ENCODE measurements around the gene HTR5A.

The HTR5A gene

DNA sequence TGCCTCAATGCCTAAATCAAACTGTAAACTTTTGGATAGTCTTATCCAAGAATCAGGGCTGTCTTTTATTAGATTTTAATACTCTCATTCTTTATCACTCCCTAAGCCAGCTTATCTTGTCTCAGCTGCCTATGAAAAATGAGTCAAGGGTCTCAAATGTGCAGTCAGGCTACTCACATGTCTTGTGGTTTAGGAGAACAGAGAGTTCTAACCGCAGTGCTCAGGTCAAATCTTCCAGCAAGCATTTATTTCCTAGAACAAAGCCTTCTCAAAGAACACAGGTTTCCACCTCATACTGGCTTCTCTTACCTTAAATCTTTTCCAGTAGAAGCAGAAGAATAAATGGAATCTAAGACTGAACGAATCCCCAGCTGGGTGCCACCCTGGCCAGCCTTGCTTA lies 23.5 kb downstream of the HTR5A start:
- no peak for DNase-seq

DNA sequence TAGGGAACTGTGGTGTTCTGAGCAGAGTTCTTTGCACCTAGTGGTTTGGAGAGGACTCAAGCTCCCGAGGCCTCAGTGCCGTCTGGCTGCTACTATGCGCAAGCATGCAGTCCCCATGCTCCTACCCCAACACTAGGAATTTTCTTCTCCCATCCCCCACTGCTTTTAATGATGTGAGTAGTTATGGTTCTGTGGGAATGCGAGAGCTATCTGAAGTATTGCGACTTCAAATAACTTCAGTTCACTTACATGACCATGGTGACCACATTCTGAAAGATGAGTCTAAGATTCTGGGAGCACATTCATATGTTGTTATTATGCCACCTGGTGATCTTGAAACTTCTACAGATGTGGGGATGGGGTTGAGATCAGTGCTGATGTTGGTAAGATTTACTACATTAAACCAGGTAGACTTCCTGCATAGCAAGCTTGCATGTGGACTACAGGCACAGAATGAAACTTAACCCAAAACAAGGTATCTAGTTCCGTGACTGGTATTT lies 24.6 kb downstream of the HTR5A start:
- DNase-seq, result no peak

DNA sequence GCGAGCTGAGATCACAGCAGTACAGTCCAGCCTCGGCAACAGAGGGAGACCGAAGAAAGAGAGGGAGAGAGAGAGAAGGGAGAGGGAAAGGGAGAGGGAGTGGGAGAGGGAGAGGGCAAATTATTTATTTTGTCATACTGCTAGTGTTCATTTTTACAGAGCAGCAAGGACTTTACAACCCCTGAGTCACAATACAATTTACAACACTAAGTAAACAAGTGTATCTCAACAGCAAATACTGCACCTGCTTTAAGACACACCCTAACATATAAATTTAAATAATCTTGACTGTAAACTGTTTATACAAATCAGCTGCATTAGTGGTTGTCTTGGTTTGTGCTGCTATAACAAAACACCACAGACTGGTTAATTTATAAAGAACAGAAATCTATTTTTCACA lies 27.2 kb downstream of the HTR5A start:
- no peak for DNase-seq

DNA sequence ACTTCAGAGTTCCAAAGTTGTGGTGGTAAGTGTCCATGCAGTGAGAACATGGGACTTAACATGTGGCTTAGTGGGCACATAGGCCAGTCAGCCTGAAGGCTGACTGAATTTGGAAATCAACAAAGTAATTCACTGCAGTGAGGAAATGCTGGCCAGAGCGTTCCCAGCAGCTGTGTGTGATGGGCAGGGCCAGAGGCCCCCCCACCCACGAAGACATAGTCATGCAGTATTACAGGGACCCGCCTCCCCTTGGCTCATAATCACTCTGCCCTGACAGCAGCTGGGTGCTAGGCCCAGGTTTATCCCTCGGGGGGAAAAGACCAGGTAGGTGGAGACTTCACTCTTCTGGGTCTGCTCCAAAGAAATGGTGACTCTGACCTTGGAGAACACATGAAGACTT lies 33.7 kb downstream of the HTR5A start:
- DNase-seq, result no peak

DNA sequence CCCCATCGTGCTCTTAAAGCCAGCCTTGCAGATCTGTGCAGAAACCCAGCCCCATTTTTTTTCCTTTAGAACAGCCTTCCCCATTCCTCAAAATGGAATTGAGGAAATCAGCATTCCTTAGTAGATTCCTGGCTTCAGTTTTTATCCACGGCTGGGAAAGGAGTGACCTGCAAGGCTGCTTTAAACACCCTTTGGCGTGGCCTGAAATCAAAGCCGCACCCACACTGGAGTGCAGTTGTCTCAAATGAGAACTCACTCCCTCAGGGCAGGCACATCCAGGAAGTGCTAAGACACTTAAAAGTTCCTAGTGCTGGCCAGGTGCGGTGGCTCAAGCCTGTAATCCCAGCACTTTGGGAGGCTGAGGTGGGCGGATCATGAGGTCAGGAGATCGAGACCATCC lies 34.8 kb downstream of the HTR5A start:
- no peak for DNase-seq

DNA sequence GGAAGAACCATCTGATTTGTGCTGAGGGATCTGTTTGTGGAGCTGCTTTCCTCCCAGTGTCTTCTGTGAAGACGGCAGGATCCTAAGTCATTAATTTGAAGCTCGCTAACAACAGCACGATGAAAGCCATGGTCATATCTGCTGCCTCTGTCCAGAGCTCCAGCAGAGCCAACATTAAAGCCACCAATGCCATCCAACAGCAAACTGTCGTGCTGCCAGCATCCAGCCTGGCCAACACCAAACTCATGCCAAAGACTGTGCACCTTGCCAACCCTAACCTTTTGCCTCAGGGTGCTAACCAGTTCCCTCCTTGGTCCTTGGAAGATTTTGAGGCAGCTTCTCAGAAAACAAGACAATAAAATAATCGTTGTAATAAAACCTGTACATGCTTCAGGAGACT lies 36.2 kb downstream of the HTR5A start:
- DNase-seq, result no peak

DNA sequence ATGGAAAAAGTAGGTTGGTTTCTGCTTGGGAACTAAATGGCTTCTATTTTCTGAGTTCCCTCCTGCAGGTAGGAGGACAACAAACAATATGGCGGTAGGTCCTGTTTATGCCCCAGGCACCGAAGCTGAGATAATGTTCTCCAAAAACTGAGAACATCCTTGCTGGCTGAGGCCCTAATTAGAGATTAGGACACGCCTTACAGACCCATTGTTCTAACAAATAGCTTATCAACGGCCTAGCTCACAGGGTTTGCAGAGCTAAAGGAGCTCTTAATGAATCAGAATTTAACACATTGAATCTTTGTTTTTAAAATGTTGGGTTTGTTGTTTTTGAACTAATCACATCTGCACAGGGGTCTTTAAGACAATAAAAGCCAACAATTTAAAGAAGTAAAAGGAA lies 37.0 kb downstream of the HTR5A start:
- DNase-seq, result no peak

DNA sequence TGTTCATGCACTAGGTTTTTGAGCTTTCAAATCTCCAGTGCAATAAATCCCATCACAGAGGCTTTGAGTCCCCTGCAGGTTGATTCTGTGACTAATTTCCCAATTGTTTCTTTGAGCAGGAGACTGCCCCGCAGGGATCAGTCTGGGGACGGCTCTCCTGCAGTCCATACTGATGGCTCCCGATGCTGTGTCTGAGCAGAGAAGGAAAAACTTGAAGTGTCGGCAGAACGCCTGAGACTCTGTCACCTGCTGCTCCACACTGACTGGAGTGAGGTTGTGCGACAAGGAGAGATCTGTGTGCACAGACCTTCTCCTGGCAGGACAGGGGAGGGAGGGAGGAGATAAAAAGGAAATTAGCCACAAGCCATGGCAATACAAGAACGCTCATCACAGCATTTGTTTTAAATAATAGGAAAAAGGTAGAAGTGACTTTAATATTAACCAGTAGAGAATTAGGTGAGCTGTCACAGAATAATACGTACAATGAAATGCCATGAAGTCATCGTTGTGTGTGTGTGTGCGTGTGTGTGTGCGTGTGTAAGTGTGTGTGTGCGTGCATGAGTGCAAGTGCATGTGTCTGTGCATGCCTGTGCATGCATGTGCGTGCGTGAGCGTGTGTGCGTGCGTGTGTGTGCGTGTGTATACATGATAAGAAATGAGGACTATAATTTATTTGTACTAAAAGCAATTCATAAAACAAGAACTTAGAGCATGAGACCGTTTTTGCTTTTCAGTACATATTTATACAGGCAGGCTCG lies 38.2 kb downstream of the HTR5A start:
- no peak for DNase-seq

DNA sequence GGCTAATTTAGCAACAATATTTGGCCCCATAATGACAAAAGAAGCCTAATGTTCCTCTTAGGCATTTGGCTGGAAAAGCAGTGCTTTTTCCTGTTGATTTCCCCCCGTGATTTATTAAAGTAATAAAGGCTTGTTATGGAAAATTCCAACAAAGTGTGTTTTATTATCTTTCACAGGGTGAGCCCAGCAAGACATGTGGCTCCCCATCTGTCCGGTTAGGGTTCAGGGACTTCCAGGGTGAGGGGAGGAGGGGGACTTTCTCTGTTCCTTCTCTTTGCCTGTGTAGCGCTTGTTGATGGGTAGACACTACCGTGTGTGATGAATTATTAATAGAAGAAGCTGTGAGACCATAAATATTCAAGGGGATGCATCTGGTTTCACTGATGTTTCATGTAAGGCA lies 39.0 kb downstream of the HTR5A start:
- DNase-seq, result no peak

DNA sequence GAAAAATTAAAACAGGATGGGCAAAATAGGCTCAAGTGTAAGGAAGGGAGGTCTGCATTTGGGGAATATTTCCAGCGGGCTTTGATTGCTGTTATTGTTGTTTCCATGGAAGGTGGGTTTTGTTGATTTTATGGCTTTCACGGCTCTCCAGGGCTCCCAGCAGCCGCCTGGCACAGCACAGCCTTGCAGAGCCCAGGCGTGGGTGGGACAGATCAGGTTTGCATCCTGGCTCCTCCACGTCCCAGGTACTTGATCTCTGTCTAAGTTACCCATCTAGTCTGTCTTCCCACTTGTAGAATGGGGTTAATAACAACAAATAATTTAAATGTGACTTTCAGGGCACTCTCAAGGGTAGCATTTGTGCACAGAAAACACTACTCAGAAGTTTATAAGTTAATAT lies 45.2 kb downstream of the HTR5A start:
- DNase-seq, result no peak

DNA sequence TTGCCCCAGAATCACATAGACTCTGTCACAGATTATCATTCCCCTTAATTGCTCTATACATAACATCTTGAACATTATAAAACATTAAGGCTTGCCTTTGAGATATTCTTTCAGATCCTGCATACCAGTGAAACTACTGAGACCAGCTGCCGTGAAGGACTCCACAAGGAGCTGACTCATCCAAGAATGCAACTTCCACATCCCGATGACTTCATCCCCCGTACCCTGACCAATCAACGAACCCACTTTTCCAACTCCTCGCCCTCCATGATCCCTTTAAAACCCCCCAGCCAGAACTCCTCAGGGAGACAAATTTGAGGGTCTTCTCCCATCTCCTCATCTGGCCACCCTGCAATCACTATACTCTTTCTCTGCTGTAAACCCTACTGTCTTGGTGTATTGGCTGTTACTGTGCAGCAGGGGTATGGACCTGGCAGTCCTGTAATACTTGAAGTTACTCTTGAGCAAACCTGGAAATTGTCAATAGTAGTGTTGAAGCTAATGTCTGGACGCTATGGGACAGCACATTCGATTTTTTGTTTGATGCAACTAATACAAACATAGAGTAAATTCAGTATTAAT lies 49.8 kb downstream of the HTR5A start:
- DNase-seq, result no peak

DNA sequence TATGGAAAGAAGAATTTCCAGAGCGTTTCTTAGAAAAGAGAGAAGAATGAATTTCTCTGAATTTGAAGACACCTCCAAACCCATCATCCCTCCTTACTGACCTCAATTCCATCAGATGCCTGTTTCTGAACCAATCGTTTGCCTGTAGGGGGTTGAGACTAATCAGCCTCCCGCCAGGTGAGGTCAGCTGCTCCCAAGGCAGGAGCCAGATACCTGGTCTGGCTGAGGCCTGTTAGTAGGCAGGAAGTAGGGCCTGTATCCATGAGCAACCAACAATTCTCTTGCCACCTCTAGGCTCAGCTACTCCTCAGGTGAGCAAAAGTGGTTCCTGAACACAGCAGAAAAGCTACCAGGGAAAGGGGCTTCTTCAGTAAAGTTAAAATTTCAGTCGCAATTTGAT lies 50.3 kb downstream of the HTR5A start:
- no peak for DNase-seq

DNA sequence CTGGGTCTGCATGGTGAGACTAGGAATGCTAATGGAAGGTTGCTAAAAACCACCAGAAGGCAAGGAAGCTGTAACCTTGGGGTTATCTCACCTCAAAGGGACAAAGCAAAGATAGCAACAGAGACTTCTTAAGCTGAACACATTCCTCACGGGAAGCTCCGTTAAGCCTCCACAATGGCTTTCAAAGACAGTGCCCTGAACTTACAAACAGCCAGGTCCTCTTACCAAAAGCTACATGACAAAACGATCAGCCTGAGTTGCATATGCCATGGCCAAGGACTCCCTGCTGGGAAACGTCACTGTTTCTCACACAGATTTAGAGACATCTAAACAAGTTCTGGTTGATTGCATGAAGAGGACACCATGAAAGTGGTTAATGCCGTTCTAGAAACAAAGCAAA lies 52.7 kb downstream of the HTR5A start:
- no peak for DNase-seq

DNA sequence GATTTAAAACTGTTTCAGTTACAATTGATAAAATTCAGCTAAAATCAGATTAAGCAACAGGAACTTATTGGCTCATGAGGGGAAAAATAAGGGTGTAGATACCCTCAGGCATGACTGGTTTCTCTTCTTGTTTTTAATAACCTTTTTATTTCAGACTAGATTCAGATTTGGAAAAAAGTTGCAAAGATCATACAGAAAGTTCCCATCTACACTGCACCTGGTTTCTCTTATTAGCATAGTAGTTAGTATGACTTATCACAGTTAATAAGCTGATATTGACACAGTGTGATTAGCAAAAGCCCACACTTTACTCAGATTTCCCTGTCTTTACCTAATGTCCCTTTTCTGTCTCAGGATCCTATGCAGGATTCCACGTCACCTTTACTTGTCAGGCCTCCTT lies 53.3 kb downstream of the HTR5A start:
- DNase-seq, result no peak

DNA sequence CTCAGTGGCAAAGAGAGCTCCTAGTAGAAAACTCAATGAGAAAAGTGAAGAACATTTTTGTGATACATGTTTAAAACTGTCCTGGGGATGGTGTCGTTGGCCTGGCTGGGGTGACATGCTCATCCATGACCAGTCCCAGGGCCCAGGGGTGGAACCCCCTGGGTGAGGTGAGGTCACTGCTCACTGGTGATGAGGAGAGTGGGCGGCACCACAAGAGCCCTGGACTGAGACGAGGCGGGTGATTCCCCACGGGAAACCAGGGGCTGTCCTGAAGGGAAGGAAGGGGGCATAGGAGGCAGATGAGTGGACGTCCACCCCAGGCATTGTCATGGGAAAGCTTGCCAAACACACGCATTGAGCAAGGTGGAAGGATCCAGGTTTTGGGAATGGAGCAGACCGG lies 54.6 kb downstream of the HTR5A start:
- DNase-seq, result no peak

DNA sequence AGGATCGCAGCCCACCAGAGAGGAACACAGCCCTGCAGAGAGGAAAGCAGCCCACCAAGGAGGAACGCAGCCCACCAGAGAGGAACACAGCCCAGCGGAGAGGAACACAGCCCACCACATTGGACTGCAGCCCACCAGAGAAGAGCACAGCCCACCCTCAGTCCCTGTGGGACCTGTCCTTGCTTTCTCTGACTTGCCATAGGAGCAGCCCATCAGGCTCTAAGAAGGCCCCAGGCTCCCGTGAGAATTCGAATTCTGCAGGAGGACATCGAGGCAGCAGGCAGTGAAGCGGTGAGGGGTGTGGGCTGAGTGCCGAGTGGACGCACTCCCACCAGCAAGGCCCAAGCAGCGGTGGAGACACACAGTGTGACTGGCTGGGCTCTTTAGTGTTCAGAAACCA lies 59.1 kb downstream of the HTR5A start:
- no peak for DNase-seq

DNA sequence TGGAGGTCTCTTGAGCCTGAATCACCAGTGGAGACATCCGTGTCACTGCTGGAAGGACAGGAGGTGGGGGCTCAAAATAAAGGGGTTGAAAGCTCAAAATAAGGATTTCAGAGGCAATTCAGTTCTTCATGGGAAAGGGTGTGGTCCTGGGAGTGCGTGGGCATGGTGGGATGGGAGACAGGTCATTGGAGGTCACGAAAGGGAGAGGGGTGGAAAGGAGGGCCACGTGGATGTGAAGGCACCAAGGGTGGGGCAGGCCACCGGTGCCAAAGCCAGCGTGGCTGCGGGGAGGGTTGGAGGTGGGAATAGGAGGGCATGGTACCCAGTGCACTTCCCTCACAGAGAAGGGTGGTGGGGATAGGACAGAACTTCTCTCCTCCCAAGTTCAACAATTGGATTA lies 59.7 kb downstream of the HTR5A start:
- DNase-seq, result no peak

DNA sequence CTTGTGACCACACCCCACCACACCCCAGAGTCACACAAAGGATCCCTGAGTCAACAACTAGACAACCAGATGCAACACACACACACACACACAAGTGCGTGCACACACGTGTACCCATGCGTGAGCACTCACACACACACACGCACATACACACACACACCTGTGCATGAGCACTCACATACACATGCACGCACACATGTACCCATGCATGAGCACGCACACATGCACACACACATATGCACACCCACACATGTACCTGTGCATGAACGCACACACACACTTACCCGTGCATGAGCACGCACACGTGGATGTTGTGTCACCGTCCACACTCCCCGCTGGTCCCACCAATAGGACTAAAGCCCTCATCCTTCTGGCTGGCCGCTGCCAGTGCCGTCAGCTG lies 60.4 kb downstream of the HTR5A start:
- no peak for DNase-seq

DNA sequence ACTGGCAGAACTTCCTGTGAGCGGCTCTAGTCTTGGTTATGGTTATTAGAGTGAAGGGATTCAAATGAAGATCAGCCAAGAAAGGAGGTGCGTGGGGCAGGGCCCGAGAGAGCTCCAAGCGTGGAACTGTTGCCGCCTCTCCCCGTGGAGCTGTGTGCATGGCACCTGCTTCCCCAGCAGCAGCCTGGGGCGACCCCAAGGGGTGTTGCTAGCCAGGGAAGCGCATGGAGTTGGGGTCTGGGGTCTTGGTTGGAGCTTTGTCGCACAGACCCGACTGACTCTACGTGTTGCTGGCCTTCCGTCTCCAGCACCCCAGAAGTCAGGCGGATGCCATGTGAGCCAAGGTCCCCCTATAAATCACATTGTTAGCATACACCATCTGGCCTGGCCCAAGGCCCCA lies 61.0 kb downstream of the HTR5A start:
- no peak for DNase-seq

DNA sequence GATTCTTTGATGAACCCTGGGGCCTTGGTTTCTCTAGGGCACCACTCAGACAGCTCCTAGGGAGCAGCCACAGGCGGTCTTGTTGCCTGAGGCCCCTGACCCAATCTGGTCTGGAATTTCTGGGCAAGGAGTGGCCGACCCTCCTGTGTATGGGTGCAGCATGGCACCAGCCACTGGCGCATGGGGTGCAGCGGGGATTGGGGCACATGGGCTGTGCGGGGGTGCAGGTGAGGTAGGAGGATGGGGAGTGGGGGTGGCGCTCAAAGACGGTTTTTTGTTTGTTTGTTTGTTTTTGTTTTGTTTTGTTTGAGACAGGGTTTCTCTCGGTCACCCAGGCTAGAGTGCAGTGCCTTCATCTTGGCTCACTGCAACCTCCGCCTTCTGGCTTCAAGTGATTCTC lies 62.3 kb downstream of the HTR5A start:
- no peak for DNase-seq

DNA sequence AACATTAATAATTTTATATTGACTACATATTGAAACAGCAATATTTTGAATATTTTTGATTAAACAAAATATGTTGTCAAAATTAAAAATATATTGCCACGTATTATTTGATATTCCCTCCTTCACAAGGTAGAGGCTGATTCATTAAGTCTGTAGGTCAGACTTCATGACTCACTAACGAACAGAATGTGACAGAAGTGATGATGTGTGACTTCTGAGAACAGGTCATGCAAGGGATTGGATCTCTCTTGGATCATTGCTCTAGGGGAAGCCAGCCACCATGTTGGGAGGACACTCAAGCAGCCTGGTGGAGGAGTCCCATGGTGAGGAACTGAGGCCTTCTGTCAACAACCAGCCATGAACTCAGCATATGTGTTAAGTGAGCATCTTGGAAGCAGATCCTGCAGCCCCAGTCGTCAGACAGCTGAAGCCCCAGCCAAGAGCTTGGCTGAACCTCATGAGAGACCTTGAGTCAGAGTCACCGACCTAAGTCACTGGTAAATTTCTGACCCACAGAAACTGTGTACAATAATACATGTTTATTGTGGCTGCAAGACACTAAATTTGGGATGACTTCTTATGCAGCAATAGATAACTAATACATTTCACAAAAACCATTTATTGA lies 66.6 kb downstream of the HTR5A start:
- no peak for DNase-seq

Measured in cortex of kidney (tissue), 1 donor.